Transverse colon (tissue), 4 donors: ENCODE data around the gene SLC39A11.

Experiments
- POLR2A ChIP-seq: fragments of 450-650 bp; IDR thresholded peaks from one replicate; pipeline ENCODE4 v1.6.1; 2016; ENCODE audit warnings: antibody characterized with exemption, mild to moderate bottlenecking, moderate library complexity
- POLR2AphosphoS5 ChIP-seq, 3 donors: sonication (generic); formaldehyde crosslinking; IDR thresholded peaks; one replicate each; pipeline ENCODE4 v1.6.1; 2016; ENCODE audit warnings: antibody characterized with exemption in 3 of 3
- TF ChIP-seq, protein P1 (sequence below), 5 experiments: fragments of 200-600 bp in 3 of 5; fragments of 450-650 bp in 2 of 5; sonication (generic) in 3 of 5; IDR thresholded peaks; 1 replicate in 2 of 5; 2 replicates in 3 of 5; pipeline ENCODE4 v1.5.1; 2016 to 2017; ENCODE audit warnings: antibody characterized with exemption in 5 of 5, inconsistent platforms in 3 of 5, mild to moderate bottlenecking in 2 of 5, moderate library complexity in 1 of 5

DNA sequence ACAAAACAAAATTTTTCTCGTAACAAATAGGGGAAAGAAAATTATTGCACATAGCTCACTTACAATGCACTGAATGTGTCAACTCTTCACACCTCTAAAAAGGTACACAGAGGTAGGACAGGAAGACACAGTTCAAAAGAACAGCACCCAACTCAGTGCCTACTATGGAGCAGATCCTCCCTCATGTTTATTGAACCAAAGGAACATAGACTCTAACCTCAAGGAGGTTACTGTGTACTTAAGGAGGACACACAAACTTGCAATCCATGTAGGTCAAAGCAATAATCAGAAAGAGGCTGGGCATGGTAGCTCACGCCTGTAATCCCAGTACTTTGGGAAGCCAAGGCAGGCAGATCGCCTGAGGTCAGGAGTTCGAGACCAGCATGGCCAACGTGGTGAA lies 50.3 kb downstream of the SLC39A11 start:
- TF ChIP-seq, protein P1, sequence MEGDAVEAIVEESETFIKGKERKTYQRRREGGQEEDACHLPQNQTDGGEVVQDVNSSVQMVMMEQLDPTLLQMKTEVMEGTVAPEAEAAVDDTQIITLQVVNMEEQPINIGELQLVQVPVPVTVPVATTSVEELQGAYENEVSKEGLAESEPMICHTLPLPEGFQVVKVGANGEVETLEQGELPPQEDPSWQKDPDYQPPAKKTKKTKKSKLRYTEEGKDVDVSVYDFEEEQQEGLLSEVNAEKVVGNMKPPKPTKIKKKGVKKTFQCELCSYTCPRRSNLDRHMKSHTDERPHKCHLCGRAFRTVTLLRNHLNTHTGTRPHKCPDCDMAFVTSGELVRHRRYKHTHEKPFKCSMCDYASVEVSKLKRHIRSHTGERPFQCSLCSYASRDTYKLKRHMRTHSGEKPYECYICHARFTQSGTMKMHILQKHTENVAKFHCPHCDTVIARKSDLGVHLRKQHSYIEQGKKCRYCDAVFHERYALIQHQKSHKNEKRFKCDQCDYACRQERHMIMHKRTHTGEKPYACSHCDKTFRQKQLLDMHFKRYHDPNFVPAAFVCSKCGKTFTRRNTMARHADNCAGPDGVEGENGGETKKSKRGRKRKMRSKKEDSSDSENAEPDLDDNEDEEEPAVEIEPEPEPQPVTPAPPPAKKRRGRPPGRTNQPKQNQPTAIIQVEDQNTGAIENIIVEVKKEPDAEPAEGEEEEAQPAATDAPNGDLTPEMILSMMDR (IDR thresholded peaks at IDR 0.05), result no peak
- no peak for TF ChIP-seq POLR2A
- no peak for TF ChIP-seq POLR2AphosphoS5 (IDR thresholded peaks at IDR 0.05)
